ENCODE measurements around the gene COL17A1.
A peak's percentile ranks its signal among the peaks of the same experiment; 100 is the strongest.

Gene COL17A1

DNA sequence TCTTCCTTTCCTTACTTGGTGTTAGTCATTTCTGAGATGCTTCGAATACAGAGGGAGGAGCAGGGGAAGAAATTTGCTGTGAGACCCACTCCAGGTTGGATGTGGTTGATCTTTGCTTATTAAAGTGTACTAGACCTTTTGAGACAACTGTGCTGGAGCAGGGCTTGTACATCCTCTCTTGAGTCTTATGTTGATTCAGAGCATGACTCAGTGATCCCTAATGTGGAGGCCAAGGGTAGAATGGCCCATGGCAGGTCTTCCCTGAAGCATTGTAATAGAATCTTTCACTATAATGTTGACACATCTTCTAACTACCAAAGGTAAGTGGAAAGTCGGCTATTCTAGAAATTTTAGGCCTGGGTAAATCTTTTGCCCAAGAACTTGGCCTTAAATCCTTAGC, 19.2 kb upstream of the COL17A1 start:
- ATAC-seq (ENCODE audit: low read depth), result peak; percentile 68
- H3K27ac ChIP-seq (ENCODE audit: poor library complexity, severe bottlenecking), result peak overlapping the region; percentile 16
- no peak for DNase-seq (ENCODE audit: low spot score)

DNA sequence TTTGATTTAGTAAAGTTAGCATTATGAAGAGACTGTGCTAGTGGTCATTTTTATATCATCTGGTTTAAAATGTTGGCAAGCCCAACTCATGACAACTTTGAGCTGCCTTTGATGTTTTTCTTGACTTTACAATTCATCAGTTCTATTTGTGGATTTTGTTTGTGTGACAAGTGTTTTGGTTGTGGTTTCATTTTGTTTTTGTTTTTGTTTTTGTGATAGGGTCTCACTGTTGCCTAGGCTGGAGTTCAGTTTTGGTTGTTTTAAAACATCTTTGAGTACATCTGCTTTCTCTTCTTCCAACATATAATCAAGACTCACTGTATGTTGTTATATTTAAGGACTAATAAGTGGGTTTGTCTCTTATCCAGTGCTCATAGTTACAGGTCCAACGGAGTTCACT, 18.7 kb upstream of the COL17A1 start:
- no peak for TF ChIP-seq CTCF (IDR thresholded peaks at IDR 0.05; ENCODE audit: poor library complexity, severe bottlenecking)
- no peak overlapping the region for H3K4me3 ChIP-seq (ENCODE audit: severe bottlenecking)
- H3K36me3 ChIP-seq (ENCODE audit: low read depth), result no peaks in the 10 kb centered on the region; the same call in 1 of the 2 replicates
- peaks cover 22% of the 10 kb centered on the region for H3K4me1 ChIP-seq (ENCODE audit: insufficient read depth, poor library complexity, severe bottlenecking)
- ATAC-seq (ENCODE audit: low read depth), result no peak
- no peak for DNase-seq (ENCODE audit: low spot score)
- peaks cover 7% of the 10 kb centered on the region for H3K9me3 ChIP-seq (ENCODE audit: severe bottlenecking)
- peak overlapping the region; percentile 16 for H3K27ac ChIP-seq (ENCODE audit: poor library complexity, severe bottlenecking)
- H3K27me3 ChIP-seq (ENCODE audit: insufficient read depth, poor library complexity, severe bottlenecking), result no peaks in the 10 kb centered on the region

More for the DNA sequence above, 19.2 kb upstream of the COL17A1 start:
- Histone ChIP-seq H3K9me3 (ENCODE audit: severe bottlenecking) (peaks cover 8% of the 10 kb centered on the region), H3K4me1 (ENCODE audit: insufficient read depth, poor library complexity, severe bottlenecking) (peaks cover 22% of the 10 kb centered on the region), H3K36me3 (ENCODE audit: low read depth) (no peaks in the 10 kb centered on the region; the same call in 1 of the 2 replicates), H3K27me3 (ENCODE audit: insufficient read depth, poor library complexity, severe bottlenecking) (no peaks in the 10 kb centered on the region), H3K4me3 (ENCODE audit: severe bottlenecking) (no peak overlapping the region)
- TF ChIP-seq CTCF (IDR thresholded peaks at IDR 0.05; ENCODE audit: poor library complexity, severe bottlenecking), result no peak

DNA sequence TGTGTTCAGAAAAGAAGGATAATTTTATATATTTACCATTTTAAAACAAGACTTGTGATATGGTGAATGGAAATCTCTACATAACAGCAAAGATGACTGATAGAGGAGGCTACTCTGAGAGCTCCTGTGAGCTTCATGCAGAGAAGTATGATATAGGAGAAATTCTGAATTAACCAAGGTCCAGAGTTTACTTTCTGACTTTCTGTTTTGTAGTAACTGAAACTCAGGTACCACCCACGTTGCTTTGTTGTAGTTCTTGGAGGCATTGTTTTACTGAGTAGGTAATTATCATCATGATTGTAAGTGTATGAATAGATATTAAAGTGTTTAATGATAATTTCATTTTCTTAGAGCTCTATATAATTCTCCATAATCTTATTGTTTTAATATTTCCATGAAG, 18.3 kb upstream of the COL17A1 start:
- Histone ChIP-seq H3K9me3 (ENCODE audit: severe bottlenecking) (peaks cover 3% of the 10 kb centered on the region), H3K4me1 (ENCODE audit: insufficient read depth, poor library complexity, severe bottlenecking) (peaks cover 22% of the 10 kb centered on the region), H3K27ac (ENCODE audit: poor library complexity, severe bottlenecking) (no peak overlapping the region), H3K27me3 (ENCODE audit: insufficient read depth, poor library complexity, severe bottlenecking) (no peaks in the 10 kb centered on the region), H3K4me3 (ENCODE audit: severe bottlenecking) (no peak overlapping the region), H3K36me3 (ENCODE audit: low read depth) (no peaks in the 10 kb centered on the region; the same call in 1 of the 2 replicates)
- DNase-seq (ENCODE audit: low spot score) (no peak), ATAC-seq (ENCODE audit: low read depth) (no peak)
- no peak for TF ChIP-seq CTCF (IDR thresholded peaks at IDR 0.05; ENCODE audit: poor library complexity, severe bottlenecking)

- no peak overlapping the region for H3K27ac ChIP-seq (ENCODE audit: poor library complexity, severe bottlenecking)
- peaks cover 2% of the 10 kb centered on the region for H3K9me3 ChIP-seq (ENCODE audit: severe bottlenecking)
- no peaks in the 10 kb centered on the region for H3K27me3 ChIP-seq (ENCODE audit: insufficient read depth, poor library complexity, severe bottlenecking)
- TF ChIP-seq CTCF (IDR thresholded peaks at IDR 0.05; ENCODE audit: poor library complexity, severe bottlenecking), result no peak
- DNase-seq (ENCODE audit: low spot score), result no peak
- peaks cover 32% of the 10 kb centered on the region for H3K4me1 ChIP-seq (ENCODE audit: insufficient read depth, poor library complexity, severe bottlenecking)
- no peak for ATAC-seq (ENCODE audit: low read depth)
- H3K4me3 ChIP-seq (ENCODE audit: severe bottlenecking), result no peak overlapping the region
- H3K36me3 ChIP-seq (ENCODE audit: low read depth), result no peaks in the 10 kb centered on the region
Observed at GRCh38 chr10:104101902-104102301, 16.2 kb upstream of the COL17A1 start.

- no peaks in the 10 kb centered on the region for H3K27me3 ChIP-seq (ENCODE audit: insufficient read depth, poor library complexity, severe bottlenecking)
- H3K27ac ChIP-seq (ENCODE audit: poor library complexity, severe bottlenecking), result no peak overlapping the region
- H3K4me1 ChIP-seq (ENCODE audit: insufficient read depth, poor library complexity, severe bottlenecking), result peaks cover 32% of the 10 kb centered on the region
- no peak for TF ChIP-seq CTCF (IDR thresholded peaks at IDR 0.05; ENCODE audit: poor library complexity, severe bottlenecking)
- ATAC-seq (ENCODE audit: low read depth) (no peak), DNase-seq (ENCODE audit: low spot score) (no peak)
- H3K9me3 ChIP-seq (ENCODE audit: severe bottlenecking), result peaks cover 3% of the 10 kb centered on the region
- H3K4me3 ChIP-seq (ENCODE audit: severe bottlenecking), result no peak overlapping the region
- no peaks in the 10 kb centered on the region for H3K36me3 ChIP-seq (ENCODE audit: low read depth)
Observed at GRCh38 chr10:104100795-104101194, 15.1 kb upstream of the COL17A1 start.

All from RWPE2 (cell line).